H9 (cell line): ENCODE results near the gene CALCA. TPM values are rescaled to one million over a fixed set of nuclear protein-coding genes. Genes with fewer than 3 reads are reported as not detected.

ENCODE experiments used
- DNase-seq: peaks from one replicate; pipeline ENCODE4 v3.0.0-alpha.2; 2017
- H2AFZ ChIP-seq: one replicate; pipeline ENCODE4 v1.6.1; 2013; ENCODE audit warnings: mild to moderate bottlenecking, low read length, control low read depth, moderate library complexity
- H2AK5ac ChIP-seq: 2 replicates; pipeline ENCODE4 v1.6.1; 2013; ENCODE audit warnings: low read length, control low read depth, mixed read lengths; ENCODE audit not compliant: insufficient read length
- H2BK120ac ChIP-seq: one replicate; pipeline ENCODE4 v1.6.1; 2013; ENCODE audit warnings: low read depth, mild to moderate bottlenecking, low read length, control low read depth, inconsistent platforms; ENCODE audit not compliant: poor library complexity, severe bottlenecking
- H2BK12ac ChIP-seq: 2 replicates; pipeline ENCODE4 v1.6.1; 2013; ENCODE audit warnings: low read length, control low read depth, mixed read lengths, low read depth; ENCODE audit not compliant: insufficient read length
- H2BK15ac ChIP-seq: 2 replicates; pipeline ENCODE4 v1.6.1; 2013; ENCODE audit warnings: low read depth, low read length, control low read depth
- H2BK20ac ChIP-seq: one replicate; pipeline ENCODE4 v1.6.1; 2013; ENCODE audit warnings: low read depth, mild to moderate bottlenecking, low read length, control low read depth, inconsistent platforms; ENCODE audit not compliant: poor library complexity, severe bottlenecking
- H2BK5ac ChIP-seq: 2 replicates; pipeline ENCODE4 v1.6.1; 2013; ENCODE audit warnings: low read length, control low read depth, mixed read lengths; ENCODE audit not compliant: insufficient read length
- H3K14ac ChIP-seq: 2 replicates; pipeline ENCODE4 v1.6.1; 2013; ENCODE audit warnings: low read length, control low read depth; ENCODE audit not compliant: insufficient read depth
- H3K18ac ChIP-seq: 2 replicates; pipeline ENCODE4 v1.6.1; 2013; ENCODE audit warnings: low read depth, mild to moderate bottlenecking, mixed read lengths, low read length, control low read depth; ENCODE audit not compliant: insufficient read length
- H3K23ac ChIP-seq: 2 replicates; pipeline ENCODE4 v1.6.1; 2013; ENCODE audit warnings: low read length, control low read depth, mixed read lengths, low read depth; ENCODE audit not compliant: insufficient read length
- H3K23me2 ChIP-seq: 2 replicates; pipeline ENCODE4 v1.6.1; 2013; ENCODE audit warnings: low read depth, mild to moderate bottlenecking, mixed read lengths, low read length, control low read depth; ENCODE audit not compliant: insufficient read length, poor library complexity, severe bottlenecking
- H3K27ac ChIP-seq: 2 replicates; pipeline ENCODE4 v1.5.1; 2013; ENCODE audit warnings: low read length, control low read depth, mixed read lengths, low read depth; ENCODE audit not compliant: insufficient read length
- H3K27me3 ChIP-seq: 2 replicates; pipeline ENCODE4 v1.6.1; 2013; ENCODE audit warnings: low read length, control low read depth, inconsistent platforms; ENCODE audit not compliant: insufficient read depth
- H3K4ac ChIP-seq: 2 replicates; pipeline ENCODE4 v1.6.1; 2013; ENCODE audit warnings: low read depth, mild to moderate bottlenecking, control low read depth, inconsistent platforms, low read length, moderate library complexity
- H3K4me1 ChIP-seq: 2 replicates; pipeline ENCODE4 v1.6.1; 2013; ENCODE audit warnings: low read length, control low read depth, inconsistent platforms; ENCODE audit not compliant: insufficient read depth
- H3K4me2 ChIP-seq: 2 replicates; pipeline ENCODE4 v1.6.1; 2013; ENCODE audit warnings: low read length, control low read depth, mixed read lengths; ENCODE audit not compliant: insufficient read length, insufficient read depth
- H3K56ac ChIP-seq: 2 replicates; pipeline ENCODE4 v1.6.1; 2013; ENCODE audit warnings: low read depth, mild to moderate bottlenecking, mixed read lengths, low read length, control low read depth; ENCODE audit not compliant: insufficient read length
- H3K79me1 ChIP-seq: 2 replicates; pipeline ENCODE4 v1.6.1; 2013; ENCODE audit warnings: low read depth, mild to moderate bottlenecking, moderate library complexity, low read length, control low read depth, inconsistent platforms; ENCODE audit not compliant: insufficient read depth, poor library complexity, severe bottlenecking
- H3K79me2 ChIP-seq: 2 replicates; pipeline ENCODE4 v1.6.1; 2013; ENCODE audit warnings: low read length, control low read depth, inconsistent platforms; ENCODE audit not compliant: insufficient read depth
- H3K9ac ChIP-seq: 2 replicates; pipeline ENCODE4 v1.6.1; 2013; ENCODE audit warnings: low read length, control low read depth, mixed read lengths; ENCODE audit not compliant: insufficient read length; ENCODE audit errors: extremely low read depth
- H3K9me3 ChIP-seq: one replicate; pipeline ENCODE4 v1.6.1; 2013; ENCODE audit warnings: low read depth, low read length, inconsistent platforms; ENCODE audit not compliant: control insufficient read depth
- H3T11ph ChIP-seq: one replicate; pipeline ENCODE4 v1.6.1; 2013; ENCODE audit warnings: mild to moderate bottlenecking, low read length, control low read depth, inconsistent platforms
- H4K20me1 ChIP-seq: one replicate; pipeline ENCODE4 v1.6.1; 2013; ENCODE audit not compliant: control insufficient read depth, insufficient read length, insufficient read depth
- H4K5ac ChIP-seq: 2 replicates; pipeline ENCODE4 v1.6.1; 2013; ENCODE audit warnings: low read depth, mild to moderate bottlenecking, mixed read lengths, low read length, control low read depth; ENCODE audit not compliant: insufficient read length
- H4K8ac ChIP-seq: replicated peaks from 2 replicates; pipeline ENCODE4 v1.6.1; 2013; ENCODE audit warnings: low read length, control low read depth, mixed read lengths, low read depth; ENCODE audit not compliant: insufficient read length
- H4K91ac ChIP-seq: 2 replicates; pipeline ENCODE4 v1.6.1; 2013; ENCODE audit warnings: low read depth, mild to moderate bottlenecking, moderate library complexity, mixed read lengths, low read length, control low read depth; ENCODE audit not compliant: insufficient read length
- H3K27ac Mint-ChIP-seq, 3 experiments: 2 replicates in 2 of 3; 3 replicates in 1 of 3; pipeline ENCODE4 v1.8.0; 2020 to 2021; ENCODE audit warnings: mixed read lengths in 3 of 3, mild to moderate bottlenecking in 1 of 3, moderate library complexity in 1 of 3
- H3K27me3 Mint-ChIP-seq: 2 replicates; pipeline ENCODE4 v1.8.0; 2021; ENCODE audit warnings: low read depth, mild to moderate bottlenecking, moderate library complexity, mixed read lengths
- H3K36me3 Mint-ChIP-seq, 3 experiments: 2 replicates in 2 of 3; 3 replicates in 1 of 3; pipeline ENCODE4 v1.8.0; 2020 to 2021; ENCODE audit warnings: low read depth in 3 of 3, mixed read lengths in 3 of 3; ENCODE audit not compliant: insufficient read depth in 1 of 3
- H3K4me1 Mint-ChIP-seq, 2 experiments: 2 replicates each; pipeline ENCODE4 v1.8.0; 2020; ENCODE audit warnings: mixed read lengths in 2 of 2
- H3K4me3 Mint-ChIP-seq, 2 experiments: 2 replicates in 1 of 2; 3 replicates in 1 of 2; pipeline ENCODE4 v1.8.0; 2020 to 2021; ENCODE audit warnings: mild to moderate bottlenecking in 2 of 2, mixed read lengths in 2 of 2, moderate library complexity in 1 of 2
- H3K9me3 Mint-ChIP-seq, 2 experiments: 2 replicates in 1 of 2; 3 replicates in 1 of 2; pipeline ENCODE4 v1.8.0; 2020; ENCODE audit warnings: mild to moderate bottlenecking in 2 of 2, mixed read lengths in 2 of 2, moderate library complexity in 1 of 2
- CTCF ChIP-seq: fragments of 200-600 bp; sonication (generic); conservative IDR thresholded peaks from 3 replicates; pipeline ENCODE4 v1.8.0; 2021; ENCODE audit warnings: antibody characterized with exemption, mild to moderate bottlenecking
- WGBS: extraction: QIAGEN DNeasy Blood & Tissue Kit; methylation state at CpG from one replicate; pipeline ENCODE4 v1.1.7; 2013; ENCODE audit warnings: missing lambda C conversion rate, low lambda C conversion rate, mixed read lengths; ENCODE audit not compliant: insufficient read length; ENCODE audit errors: extremely low coverage; 5-methylcytosine and 5-hydroxymethylcytosine counted together
- total RNA-seq: library from RNA; stranded (reverse); gene quantifications from 2 replicates; pipeline ENCODE4 v1.2.1, GENCODE V29; 2021

Gene CALCA
- total RNA-seq, 1 experiment from 2014 or later = not detected

- Histone ChIP-seq H2AK5ac (no peak overlapping the region), H3K56ac (no peak overlapping the region), H3K4ac (no peak overlapping the region), H3K23me2 (peaks cover 9% of the 10 kb centered on the region), H4K20me1 (no peaks in the 10 kb centered on the region), H3K9ac (no peak overlapping the region), H2BK20ac (no peak overlapping the region), H3K27me3 (peaks cover 19% of the 10 kb centered on the region), H2BK12ac (no peak overlapping the region), H4K91ac (no peak overlapping the region), H3K79me2 (no peaks in the 10 kb centered on the region), H3K9me3 (no peaks in the 10 kb centered on the region), H3K14ac (no peak overlapping the region), H4K5ac (no peak overlapping the region), H2BK15ac (no peak overlapping the region), H3K18ac (no peak overlapping the region), H3T11ph (no peak overlapping the region), H4K8ac (no peak overlapping the region), H3K27ac (no peak overlapping the region), H3K23ac (no peak overlapping the region), H2BK120ac (no peak overlapping the region), H2BK5ac (no peak overlapping the region), H3K4me1 (no peaks in the 10 kb centered on the region), H3K4me2 (no peak overlapping the region), H2AFZ (no peak overlapping the region), H3K79me1 (no peaks in the 10 kb centered on the region)
- Mint-ChIP-seq H3K9me3 (no peaks in the 10 kb centered on the region), H3K27ac (no peak overlapping the region), H3K4me1 (peaks cover 11 to 13% of the 10 kb centered on the region in 2 experiments), H3K4me3 (no peak overlapping the region), H3K27me3 (peaks cover 55% of the 10 kb centered on the region), H3K36me3 (no peaks in the 10 kb centered on the region; a peak in 1 of 7 replicates)
- no peak for TF ChIP-seq CTCF
- DNase-seq = no peak
- no CpG with 5 or more reads among the region's 5 CpGs for WGBS
Measured at GRCh38 chr11:14967581-14968243, 4.4 kb downstream of the CALCA start.
